Gastroesophageal sphincter (tissue), 3 donors: ENCODE measurements around the gene NAP1L1.

Experiments
- CTCF ChIP-seq, 4 experiments: fragments of 200-600 bp in 2 of 4; fragments of 450-650 bp in 2 of 4; sonication (generic) in 1 of 4; IDR thresholded peaks; one replicate each; pipeline ENCODE4 v1.5.1; 2017 to 2019; ENCODE audit warnings: antibody characterized with exemption in 4 of 4, mild to moderate bottlenecking in 2 of 4, moderate library complexity in 2 of 4
- EP300 ChIP-seq: sonication (generic); formaldehyde crosslinking; IDR thresholded peaks from one replicate; pipeline ENCODE4 v1.6.1; 2017; ENCODE audit warnings: antibody characterized with exemption, mild to moderate bottlenecking
- POLR2A ChIP-seq, 2 donors: fragments of 450-650 bp; IDR thresholded peaks; one replicate each; pipeline ENCODE4 v1.6.1; 2017; ENCODE audit warnings: antibody characterized with exemption in 2 of 2, mild to moderate bottlenecking in 2 of 2, moderate library complexity in 1 of 2
- POLR2AphosphoS5 ChIP-seq: sonication (generic); formaldehyde crosslinking; IDR thresholded peaks from one replicate; pipeline ENCODE4 v1.6.1; 2017; ENCODE audit warnings: antibody characterized with exemption

- no peak for TF ChIP-seq CTCF (IDR thresholded peaks at IDR 0.05)
- no peak for TF ChIP-seq POLR2A (IDR thresholded peaks at IDR 0.05)
- no peak for TF ChIP-seq POLR2AphosphoS5
- TF ChIP-seq EP300: no peak
These were observed 3.6 kb downstream of the NAP1L1 start for GRCh38 chr12:76080729-76081415.
